SK-N-MC (cell line): Measurements from ENCODE around the gene NAA60.

Source experiments
- EZH2 ChIP-seq: fragments of 200-600 bp; sonication (generic); IDR thresholded peaks from one replicate; pipeline ENCODE4 v1.6.1; 2017; ENCODE audit warnings: antibody characterized with exemption
- FOXP2 ChIP-seq: optimal IDR thresholded peaks from 2 replicates; pipeline ENCODE3; 2011; ENCODE audit warnings: mild to moderate bottlenecking, moderate library complexity; ENCODE audit not compliant: insufficient read depth; ENCODE audit errors: extremely low read length, control extremely low read depth
- POLR2AphosphoS5 ChIP-seq: IDR thresholded peaks from 2 replicates; pipeline ENCODE4 v1.6.1; 2012; ENCODE audit warnings: mild to moderate bottlenecking, low read depth, low read length, borderline replicate concordance

DNA sequence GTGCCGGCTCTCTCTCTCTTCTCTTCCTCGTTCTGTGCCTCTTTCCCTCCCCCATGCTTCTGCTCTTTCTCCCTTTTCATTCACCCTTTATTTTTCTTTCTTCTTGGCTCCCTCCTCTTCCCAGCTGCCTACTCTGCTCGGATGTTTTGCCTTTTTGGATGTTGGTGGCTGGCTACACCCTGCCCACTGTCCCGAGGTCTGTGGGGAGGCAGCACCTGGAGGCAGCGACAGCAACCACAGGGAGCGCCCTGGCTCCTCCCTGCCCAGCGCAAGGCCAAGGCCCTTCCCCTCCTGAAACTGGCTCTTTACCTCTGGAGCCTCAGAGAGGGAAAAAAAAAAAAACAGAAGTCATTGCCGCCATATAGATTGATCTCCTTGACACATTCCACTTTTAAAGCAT, 77.4 kb downstream of the NAA60 start:
- no peak for TF ChIP-seq EZH2
- TF ChIP-seq POLR2AphosphoS5 = no peak
- no peak for TF ChIP-seq FOXP2
